ENCODE results near the gene ANKUB1.
A peak's percentile ranks its signal among the peaks of the same experiment; 100 is the strongest.
"Not testable (repeated sequence)": the region's sequence is repeated elsewhere in the genome, so short reads cannot be mapped to it uniquely, and the experiment has no call there.

The ANKUB1 gene
- 0 reads per million in 3 experiments for total RNA-seq

GRCh38 chr3:149792452-149793270, at the start of gene ANKUB1:
Gene ANKUB1 (minus strand): TSS chr3:149792554. CDS start chr3:149792366, 188 bp downstream.
- DNase-seq, result no peak

GRCh38 chr3:149839896-149840295, 47.5 kb upstream of the ANKUB1 start:
- DNase-seq, result no peak

DNA sequence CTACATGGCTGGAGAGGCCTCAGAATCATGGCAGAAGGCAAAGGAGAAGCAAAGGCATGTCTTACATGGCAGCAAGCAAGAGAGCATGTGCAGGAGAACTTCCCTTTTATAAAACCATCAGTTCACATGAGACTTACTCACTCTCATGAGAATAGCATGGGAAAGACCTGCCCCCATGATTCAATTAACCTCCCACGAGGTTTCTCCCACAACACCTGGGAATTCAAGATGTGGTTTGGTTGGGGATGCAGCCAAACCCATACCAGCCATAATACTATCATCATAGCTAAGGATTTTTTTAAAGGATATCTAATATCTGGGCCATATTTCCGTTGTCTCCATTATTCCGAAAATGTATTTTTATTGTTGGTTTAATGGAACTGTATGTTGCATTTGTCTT, 47.1 kb upstream of the ANKUB1 start:
- DNase-seq, result not testable (repeated sequence)

- not testable (repeated sequence) for DNase-seq
Measured at GRCh38 chr3:149838491-149838890, 46.1 kb upstream of the ANKUB1 start.

DNA sequence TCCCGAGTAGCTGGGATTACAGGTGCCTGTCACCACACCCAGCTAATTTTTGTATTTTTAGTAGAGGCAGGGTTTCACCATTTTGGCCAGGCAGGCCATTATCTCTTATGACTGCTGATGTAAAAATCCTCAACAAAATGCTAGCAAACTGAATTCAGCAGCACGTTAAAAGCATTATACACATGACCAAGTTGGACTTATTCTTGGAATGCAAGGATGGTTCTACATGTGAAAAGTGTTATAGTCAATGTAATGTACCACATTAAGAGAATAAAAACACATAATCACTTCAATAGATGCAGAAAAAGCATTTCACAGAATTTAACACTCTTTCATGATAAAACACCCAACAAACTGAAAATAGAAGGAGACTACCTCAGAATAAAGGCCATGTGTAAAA, 40.9 kb upstream of the ANKUB1 start:
- no peak for DNase-seq

- no peak for DNase-seq
Measured at GRCh38 chr3:149832086-149832485, 39.7 kb upstream of the ANKUB1 start.

GRCh38 chr3:149831321-149831720, 39.0 kb upstream of the ANKUB1 start:
- DNase-seq, result no peak

DNA sequence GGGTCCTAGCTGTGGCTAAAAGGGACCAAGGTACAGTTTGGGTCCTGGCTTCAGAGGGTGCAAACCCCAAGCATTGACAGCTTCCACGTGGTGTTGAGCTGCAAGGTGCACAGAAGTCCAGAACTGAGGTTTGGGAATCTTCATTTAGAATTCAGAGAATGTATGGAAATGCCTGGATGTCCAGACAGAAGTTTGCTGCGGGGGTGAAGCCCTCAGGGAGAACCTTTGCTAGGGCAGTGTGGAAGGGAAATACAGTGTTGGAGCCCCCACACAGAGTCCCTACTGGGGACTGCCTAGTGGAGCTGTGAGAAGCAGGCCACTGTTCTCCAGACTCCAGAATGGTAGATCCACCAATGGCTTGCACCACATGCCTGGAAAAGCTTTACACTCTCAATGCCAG, 38.5 kb upstream of the ANKUB1 start:
- no peak for DNase-seq

GRCh38 chr3:149829631-149830030, 37.3 kb upstream of the ANKUB1 start:
- DNase-seq, result not testable (repeated sequence)

DNA sequence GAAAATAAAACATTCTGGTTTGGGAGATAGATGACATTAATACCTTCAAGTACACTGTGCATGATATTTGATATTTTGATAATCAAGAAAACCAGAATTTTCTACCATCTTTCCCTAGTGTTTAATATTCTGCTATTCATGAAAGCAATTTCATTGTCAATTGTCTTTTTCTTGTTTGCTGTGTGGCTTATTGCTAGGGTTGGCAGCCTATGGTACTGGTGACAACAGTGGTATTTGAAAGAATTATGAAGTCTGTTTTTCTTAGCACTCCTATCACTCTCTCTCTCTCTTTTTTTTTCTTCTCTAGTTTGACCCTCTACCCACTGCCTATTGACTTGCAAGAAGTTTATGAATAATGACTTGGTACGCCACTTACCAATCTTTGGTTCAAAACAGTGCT, 36.0 kb upstream of the ANKUB1 start:
- no peak for DNase-seq

DNA sequence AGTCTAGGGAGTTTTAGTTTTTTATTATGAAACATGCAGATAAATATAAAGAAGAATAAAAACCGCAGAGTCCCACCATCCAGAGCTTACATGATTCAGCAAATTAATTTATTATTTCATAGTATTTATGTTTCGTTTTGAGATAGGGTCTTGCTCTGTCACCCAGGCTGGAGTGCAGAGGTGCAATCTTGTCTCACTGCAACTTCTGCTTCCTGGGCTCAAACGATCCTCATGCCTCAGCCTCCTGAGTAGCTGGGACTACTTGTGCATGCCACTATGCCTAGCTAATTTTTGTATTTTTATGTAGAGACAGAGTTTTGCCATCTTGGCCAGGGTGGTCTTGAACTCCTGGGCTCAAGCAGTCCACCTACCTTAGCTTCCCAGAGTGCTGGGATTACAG, 34.3 kb upstream of the ANKUB1 start:
- no peak for DNase-seq

DNA sequence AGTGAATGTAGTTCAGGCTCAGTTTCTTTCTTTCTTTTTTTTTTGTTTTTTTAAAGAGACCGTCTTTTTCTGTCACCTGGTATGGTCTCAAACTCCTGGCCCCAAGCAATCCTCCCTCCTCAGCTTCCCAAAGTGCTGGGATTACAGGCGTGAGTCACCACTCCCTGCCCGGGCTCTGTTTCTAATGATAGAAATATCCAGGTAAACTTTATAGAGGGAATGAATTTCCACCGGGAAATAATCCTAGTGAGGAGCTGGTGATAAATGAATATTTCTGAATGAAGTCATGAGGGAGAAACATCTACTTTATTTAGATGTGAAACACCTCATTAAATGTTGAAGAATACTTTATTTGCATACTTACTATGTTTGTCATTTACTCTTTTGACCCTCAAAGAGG, 27.8 kb upstream of the ANKUB1 start:
- DNase-seq, result no peak

- DNase-seq, result no peak
Measured at GRCh38 chr3:149819432-149819831, 27.1 kb upstream of the ANKUB1 start.

GRCh38 chr3:149816986-149817385, 24.6 kb upstream of the ANKUB1 start:
- no peak for DNase-seq

DNA sequence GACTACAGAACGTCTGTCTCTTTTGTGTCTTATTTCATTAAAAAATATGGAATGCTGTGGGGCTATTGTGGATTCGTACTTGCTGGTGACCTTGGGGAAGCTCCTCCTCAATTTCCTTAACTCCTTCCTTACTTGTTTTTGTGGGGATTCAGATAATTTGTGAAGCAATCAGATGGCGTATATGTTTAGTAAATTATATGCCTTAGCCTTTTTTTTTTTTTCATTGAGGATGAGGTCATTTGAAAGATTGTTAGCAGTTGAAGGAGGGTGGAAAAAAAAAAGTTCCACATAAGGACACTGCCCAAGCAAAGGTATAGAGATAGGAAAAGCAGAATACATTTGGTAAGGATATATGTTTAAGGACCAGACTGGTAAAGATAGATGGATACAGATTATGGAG, 24.0 kb upstream of the ANKUB1 start:
- DNase-seq, result no peak

GRCh38 chr3:149815728-149816127, 23.4 kb upstream of the ANKUB1 start:
- DNase-seq, result no peak

DNA sequence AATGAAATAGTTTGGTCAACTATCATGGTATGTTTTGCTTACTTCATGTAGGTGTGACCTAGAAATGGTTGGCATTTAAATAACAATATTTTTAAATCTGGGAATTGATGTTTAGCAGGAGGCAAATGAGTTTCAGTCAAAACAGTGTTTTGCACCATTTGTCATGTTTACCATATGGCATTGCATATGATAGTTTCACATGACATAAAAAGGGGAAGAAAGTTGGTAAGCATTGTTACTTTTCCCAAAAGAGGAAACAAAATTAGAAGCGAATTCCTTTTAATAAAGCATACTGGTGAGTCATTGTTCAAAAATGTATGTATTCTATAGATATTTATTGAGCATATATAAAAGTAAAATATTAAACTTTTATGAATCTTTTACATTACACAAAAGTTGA, 23.0 kb upstream of the ANKUB1 start:
- no peak for DNase-seq

DNA sequence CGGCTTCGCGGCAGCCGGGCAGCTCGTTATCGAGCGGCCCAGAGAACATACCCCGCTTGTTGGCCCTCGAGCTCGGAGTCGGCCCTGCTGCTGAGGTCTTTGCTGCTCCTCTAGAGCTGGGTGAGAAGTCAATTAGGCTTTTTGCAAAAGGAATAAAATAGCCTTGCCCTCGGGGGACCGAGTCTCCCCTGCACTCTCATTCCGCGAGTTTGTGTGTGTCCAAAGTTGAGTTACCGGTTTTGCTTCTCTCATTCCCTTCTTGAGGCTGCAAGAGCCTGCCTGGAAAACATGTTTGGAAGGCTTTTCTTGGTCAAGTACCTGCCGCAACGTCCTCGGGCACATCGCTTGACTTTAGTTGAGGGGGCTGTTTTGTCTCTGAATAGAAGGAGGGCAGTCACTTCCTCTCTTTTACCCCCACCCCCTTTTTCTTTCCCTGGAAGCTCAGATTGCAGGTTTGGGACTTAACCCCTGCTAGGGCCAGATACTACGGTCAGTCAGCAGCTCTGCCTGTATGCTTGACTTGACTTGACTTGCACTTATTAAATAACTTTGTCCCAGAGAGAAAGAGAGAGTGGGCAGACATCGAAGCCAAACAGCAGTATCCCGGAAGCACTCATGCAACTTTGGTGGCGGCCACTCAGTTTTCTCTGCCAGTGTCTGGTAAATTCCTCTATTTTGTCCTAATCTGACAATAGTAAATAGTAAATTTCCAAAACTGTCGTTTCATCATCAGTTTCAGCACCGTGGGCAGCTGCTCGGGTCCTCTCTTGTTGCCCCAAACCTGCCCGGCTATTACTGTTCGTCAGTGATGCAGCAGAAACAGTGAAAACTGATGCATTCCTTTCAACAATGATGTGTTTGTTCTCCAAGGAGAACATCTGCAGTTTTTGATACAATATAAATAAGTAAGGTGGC, 21.3 kb upstream of the ANKUB1 start:
- peak; percentile 4 for DNase-seq

DNA sequence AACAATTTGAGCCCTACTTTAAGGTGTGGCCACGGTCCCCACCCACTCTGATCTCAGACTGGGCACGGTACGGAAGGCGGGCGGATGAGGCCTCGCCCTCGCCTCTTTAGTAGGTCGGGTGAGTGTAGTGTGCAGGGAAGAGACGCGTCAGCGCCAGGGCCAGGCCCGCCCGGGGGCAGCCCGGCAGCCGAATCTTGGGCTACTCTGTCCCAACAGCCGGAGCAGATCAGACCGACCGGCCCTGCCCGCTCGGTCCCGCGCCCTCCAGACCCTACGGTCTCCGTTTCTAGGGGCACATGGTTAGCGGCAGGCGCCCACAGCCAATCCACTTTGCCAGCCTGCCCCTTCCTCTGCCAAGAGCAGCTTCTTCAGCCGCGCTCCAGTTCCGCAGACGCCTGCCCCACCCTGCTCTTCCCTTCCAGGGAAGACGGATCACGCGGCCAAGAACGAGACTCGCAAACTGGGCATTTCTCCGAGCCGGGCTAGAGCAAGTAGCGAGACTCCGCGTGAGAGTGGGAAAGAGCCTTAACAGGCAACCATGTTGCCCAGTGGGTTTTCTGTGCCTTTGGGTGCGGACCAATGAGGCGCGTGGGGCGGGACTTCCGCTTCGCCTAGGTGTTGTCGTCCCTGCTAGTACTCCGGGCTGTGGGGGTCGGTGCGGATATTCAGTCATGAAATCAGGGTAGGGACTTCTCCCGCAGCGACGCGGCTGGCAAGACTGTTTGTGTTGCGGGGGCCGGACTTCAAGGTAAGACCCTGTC, 20.4 kb upstream of the ANKUB1 start, which contains the start of gene RNF13:
Gene RNF13 (plus strand): TSS at position 610 of the 761 bp plus-strand sequence. CDS start 32,812 bp downstream, outside the sequence.
- peak; percentile 89 for DNase-seq

- no peak for DNase-seq
Measured at GRCh38 chr3:149812165-149812605, 19.8 kb upstream of the ANKUB1 start.

GRCh38 chr3:149810846-149811245, 18.5 kb upstream of the ANKUB1 start:
- no peak for DNase-seq

DNA sequence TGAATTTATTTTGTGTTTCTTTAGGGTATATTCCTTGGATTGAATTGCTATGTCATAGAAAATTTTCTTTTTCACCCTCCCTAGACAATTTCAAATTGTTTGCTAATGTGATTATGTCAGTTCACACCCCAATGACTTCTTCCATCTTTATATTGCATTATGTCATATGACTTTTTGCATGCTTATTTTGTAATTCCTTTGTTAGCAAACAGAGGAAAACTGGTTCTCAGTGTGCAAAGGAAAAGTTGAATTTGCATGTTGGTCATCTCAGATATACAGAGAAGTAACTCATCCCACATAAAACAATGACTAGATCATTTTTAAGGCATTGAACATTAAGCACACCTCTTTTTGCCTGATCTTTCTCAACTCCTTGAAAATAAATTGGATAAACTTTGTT, 17.3 kb upstream of the ANKUB1 start:
- no peak for DNase-seq

Data from central memory CD4-positive, alpha-beta T cell (primary cell).